Naive B cell (primary cell): ENCODE data around the gene AFF4. TPM values are rescaled to one million over a fixed set of nuclear protein-coding genes. Genes with fewer than 3 reads are reported as not detected.
"Not testable (repeated sequence)": the region's sequence is repeated elsewhere in the genome, so short reads cannot be mapped to it uniquely, and the experiment has no call there.

ENCODE experiments used
- ATAC-seq, 2 donors: fragments of 150-1000 bp; cut with Tn5 transposase; 2 replicates each; pipeline ENCODE4 v1.10.0; 2021; ENCODE audit warnings: low read depth in 2 of 2, mild to moderate bottlenecking in 2 of 2, moderate library complexity in 2 of 2
- DNase-seq: peaks from one replicate; pipeline ENCODE4 v3.0.0; 2022
- H3K27ac Mint-ChIP-seq, 6 donors: one replicate each; pipeline ENCODE4 v1.8.0; 2020 to 2022; ENCODE audit warnings: mild to moderate bottlenecking in 6 of 6, mixed read lengths in 6 of 6, moderate library complexity in 5 of 6, inconsistent platforms in 2 of 6
- H3K27me3 Mint-ChIP-seq, 3 donors: one replicate each; pipeline ENCODE4 v1.8.0; 2021 to 2022; ENCODE audit warnings: mixed read lengths in 3 of 3, mild to moderate bottlenecking in 1 of 3
- H3K36me3 Mint-ChIP-seq, 2 donors: one replicate each; pipeline ENCODE4 v1.8.0; 2020 to 2022; ENCODE audit warnings: mixed read lengths in 2 of 2, inconsistent platforms in 1 of 2, mild to moderate bottlenecking in 1 of 2
- H3K4me1 Mint-ChIP-seq, 3 donors: one replicate each; pipeline ENCODE4 v1.8.0; 2020 to 2022; ENCODE audit warnings: mixed read lengths in 3 of 3, inconsistent platforms in 1 of 3, mild to moderate bottlenecking in 1 of 3, moderate library complexity in 1 of 3
- H3K4me3 Mint-ChIP-seq, 8 donors: one replicate each; pipeline ENCODE4 v1.8.0; 2020 to 2022; ENCODE audit warnings: mild to moderate bottlenecking in 8 of 8, mixed read lengths in 8 of 8, moderate library complexity in 8 of 8, inconsistent platforms in 2 of 8
- H3K9me3 Mint-ChIP-seq, 7 donors: one replicate each; pipeline ENCODE4 v1.8.0; 2020 to 2022; ENCODE audit warnings: mixed read lengths in 7 of 7, mild to moderate bottlenecking in 5 of 7, inconsistent platforms in 2 of 7, moderate library complexity in 1 of 7
- polyA plus RNA-seq, 6 donors: library from polyadenylated mRNA; unstranded; fragments of 300-500 nt; fragmentation: Illumina TruSeq; gene quantifications; one replicate each; pipeline ENCODE4 v1.2.3, GENCODE V29; 2021; ENCODE audit warnings: low read depth in 6 of 6

AFF4 gene
- 10 to 100 TPM; 44.4 to 79.0 (median 52.1) TPM for polyA plus RNA-seq

- Mint-ChIP-seq H3K27ac (peak within 1 kb of the TSS; percentile 96 to 99 (median 98)), H3K9me3 (no peaks in the 10 kb centered on the region), H3K36me3 (no peaks in the 10 kb centered on the region), H3K4me1 (peaks cover 13 to 46% (median 35%) of the 10 kb centered on the region in 3 donors), H3K4me3 (peak within 1 kb of the TSS; percentile 86 to 100 (median 96)), H3K27me3 (no peaks in the 10 kb centered on the region)
- peak; percentile 97 for DNase-seq
- peak; percentile 84 to 85 for ATAC-seq
Measured at GRCh38 chr5:132963171-132964104, at the start of gene AFF4. Gene AFF4, minus strand, starts transcription at chr5:132963634. Its CDS starts 26,445 bp downstream, at chr5:132937189.

- not testable (repeated sequence) for H3K36me3 Mint-ChIP-seq, H3K9me3 Mint-ChIP-seq, H3K27ac Mint-ChIP-seq, H3K4me3 Mint-ChIP-seq, DNase-seq, ATAC-seq, H3K27me3 Mint-ChIP-seq
- H3K4me1 Mint-ChIP-seq, result peaks cover 4 to 21% (median 12%) of the 10 kb centered on the region in 3 donors
Measured at GRCh38 chr5:133008455-133008854, 45.0 kb upstream of the AFF4 start.

GRCh38 chr5:133006653-133007052, 43.2 kb upstream of the AFF4 start:
- DNase-seq (no peak), ATAC-seq (no peak)
- H3K9me3 Mint-ChIP-seq, result no peaks in the 10 kb centered on the region
- H3K4me1 Mint-ChIP-seq, result peaks cover 4 to 19% (median 12%) of the 10 kb centered on the region in 3 donors
- no peaks in the 10 kb centered on the region for H3K27me3 Mint-ChIP-seq
- H3K27ac Mint-ChIP-seq, result no peak overlapping the region
- H3K36me3 Mint-ChIP-seq, result peaks cover 7 to 14% of the 10 kb centered on the region in 2 donors
- no peak overlapping the region for H3K4me3 Mint-ChIP-seq

GRCh38 chr5:132999246-132999645, 35.8 kb upstream of the AFF4 start:
- H3K27ac Mint-ChIP-seq, result peak overlapping the region in 2 of 6 donors; percentile 33 to 78
- H3K4me3 Mint-ChIP-seq, result no peak overlapping the region
- H3K36me3 Mint-ChIP-seq, result peaks cover 0 to 5% of the 10 kb centered on the region in 2 donors
- ATAC-seq (no peak), DNase-seq (no peak)
- no peaks in the 10 kb centered on the region for H3K9me3 Mint-ChIP-seq
- H3K27me3 Mint-ChIP-seq, result no peaks in the 10 kb centered on the region
- H3K4me1 Mint-ChIP-seq, result peaks cover 0 to 4% (median 2%) of the 10 kb centered on the region in 3 donors

GRCh38 chr5:132998556-132998955, 35.1 kb upstream of the AFF4 start:
- DNase-seq, result no peak
- Mint-ChIP-seq H3K27me3 (no peaks in the 10 kb centered on the region), H3K4me1 (peaks cover 0 to 4% (median 2%) of the 10 kb centered on the region in 3 donors), H3K9me3 (no peaks in the 10 kb centered on the region), H3K36me3 (peaks cover 0 to 5% of the 10 kb centered on the region in 2 donors), H3K27ac (peak overlapping the region in 4 of 6 donors; percentile 13 to 86 (median 54)), H3K4me3 (peak overlapping the region in 1 of 8 donors; percentile 53)
- no peak for ATAC-seq

- ATAC-seq (no peak), DNase-seq (no peak)
- Mint-ChIP-seq H3K27ac (peak overlapping the region in 3 of 6 donors; percentile 75 to 94 (median 78)), H3K9me3 (no peaks in the 10 kb centered on the region), H3K4me1 (peaks cover 0 to 4% (median 2%) of the 10 kb centered on the region in 3 donors), H3K27me3 (no peaks in the 10 kb centered on the region), H3K4me3 (peak overlapping the region in 1 of 8 donors; percentile 54), H3K36me3 (no peaks in the 10 kb centered on the region)
Measured at GRCh38 chr5:132996307-132996706, 32.9 kb upstream of the AFF4 start.

- Mint-ChIP-seq H3K4me1 (no peaks in the 10 kb centered on the region), H3K36me3 (no peaks in the 10 kb centered on the region), H3K4me3 (peak overlapping the region in 1 of 8 donors; percentile 30), H3K9me3 (no peaks in the 10 kb centered on the region), H3K27ac (peak overlapping the region in 1 of 6 donors; percentile 26), H3K27me3 (peaks cover 0 to 5% (median 0%) of the 10 kb centered on the region in 3 donors)
- DNase-seq, result no peak
- no peak for ATAC-seq
Measured at GRCh38 chr5:132987531-132988408, 24.3 kb upstream of the AFF4 start.

GRCh38 chr5:132982971-132983370, 19.5 kb upstream of the AFF4 start:
- ATAC-seq, H3K9me3 Mint-ChIP-seq, H3K36me3 Mint-ChIP-seq, H3K27ac Mint-ChIP-seq, H3K27me3 Mint-ChIP-seq, H3K4me3 Mint-ChIP-seq, DNase-seq, H3K4me1 Mint-ChIP-seq: not testable (repeated sequence)

GRCh38 chr5:132981288-132981687, 17.9 kb upstream of the AFF4 start:
- DNase-seq (no peak), ATAC-seq (no peak)
- H3K4me1 Mint-ChIP-seq, result no peaks in the 10 kb centered on the region
- peaks cover 5 to 7% of the 10 kb centered on the region in 2 donors for H3K36me3 Mint-ChIP-seq
- no peak overlapping the region for H3K27ac Mint-ChIP-seq
- no peak overlapping the region for H3K4me3 Mint-ChIP-seq
- H3K27me3 Mint-ChIP-seq, result no peaks in the 10 kb centered on the region
- peaks cover 0 to 11% (median 8%) of the 10 kb centered on the region in 7 donors for H3K9me3 Mint-ChIP-seq

- peaks cover 5 to 7% of the 10 kb centered on the region in 2 donors for H3K36me3 Mint-ChIP-seq
- H3K27ac Mint-ChIP-seq, result no peak overlapping the region
- peaks cover 0 to 13% (median 9%) of the 10 kb centered on the region in 7 donors for H3K9me3 Mint-ChIP-seq
- no peak overlapping the region for H3K4me3 Mint-ChIP-seq
- DNase-seq, result no peak
- ATAC-seq, result no peak
- H3K4me1 Mint-ChIP-seq, result no peaks in the 10 kb centered on the region
- no peaks in the 10 kb centered on the region for H3K27me3 Mint-ChIP-seq
Measured at GRCh38 chr5:132979976-132980375, 16.5 kb upstream of the AFF4 start.

- Mint-ChIP-seq H3K27me3 (no peaks in the 10 kb centered on the region), H3K9me3 (peaks cover 0 to 13% (median 9%) of the 10 kb centered on the region in 7 donors), H3K36me3 (peaks cover 5 to 7% of the 10 kb centered on the region in 2 donors), H3K4me1 (no peaks in the 10 kb centered on the region), H3K27ac (no peak overlapping the region), H3K4me3 (no peak overlapping the region)
- DNase-seq, result no peak
- no peak for ATAC-seq
Measured at GRCh38 chr5:132979367-132979940, 16.0 kb upstream of the AFF4 start.

GRCh38 chr5:132976852-132977251, 13.4 kb upstream of the AFF4 start:
- Mint-ChIP-seq H3K36me3 (peaks cover 5 to 7% of the 10 kb centered on the region in 2 donors), H3K27me3 (no peaks in the 10 kb centered on the region), H3K9me3 (peaks cover 0 to 13% (median 9%) of the 10 kb centered on the region in 7 donors), H3K4me3 (no peak overlapping the region), H3K27ac (no peak overlapping the region), H3K4me1 (no peaks in the 10 kb centered on the region)
- ATAC-seq (no peak), DNase-seq (no peak)

- not testable (repeated sequence) for H3K4me3 Mint-ChIP-seq, H3K27me3 Mint-ChIP-seq, H3K4me1 Mint-ChIP-seq, DNase-seq, H3K27ac Mint-ChIP-seq, ATAC-seq, H3K36me3 Mint-ChIP-seq
- H3K9me3 Mint-ChIP-seq, result peaks cover 0 to 13% (median 9%) of the 10 kb centered on the region in 7 donors
Measured at GRCh38 chr5:132972436-132972828, 9.0 kb upstream of the AFF4 start.
